Brain pericyte (primary cell): ENCODE data around the gene PTH2.
A peak's percentile ranks its signal among the peaks of the same experiment; 100 is the strongest.
"Not testable (repeated sequence)": the region's sequence is repeated elsewhere in the genome, so short reads cannot be mapped to it uniquely, and the experiment has no call there.

Experiments
- DNase-seq: peaks from one replicate; pipeline ENCODE4 v3.0.0-alpha.2; 2012; ENCODE audit warnings: low read depth, low spot score

Gene PTH2

DNA sequence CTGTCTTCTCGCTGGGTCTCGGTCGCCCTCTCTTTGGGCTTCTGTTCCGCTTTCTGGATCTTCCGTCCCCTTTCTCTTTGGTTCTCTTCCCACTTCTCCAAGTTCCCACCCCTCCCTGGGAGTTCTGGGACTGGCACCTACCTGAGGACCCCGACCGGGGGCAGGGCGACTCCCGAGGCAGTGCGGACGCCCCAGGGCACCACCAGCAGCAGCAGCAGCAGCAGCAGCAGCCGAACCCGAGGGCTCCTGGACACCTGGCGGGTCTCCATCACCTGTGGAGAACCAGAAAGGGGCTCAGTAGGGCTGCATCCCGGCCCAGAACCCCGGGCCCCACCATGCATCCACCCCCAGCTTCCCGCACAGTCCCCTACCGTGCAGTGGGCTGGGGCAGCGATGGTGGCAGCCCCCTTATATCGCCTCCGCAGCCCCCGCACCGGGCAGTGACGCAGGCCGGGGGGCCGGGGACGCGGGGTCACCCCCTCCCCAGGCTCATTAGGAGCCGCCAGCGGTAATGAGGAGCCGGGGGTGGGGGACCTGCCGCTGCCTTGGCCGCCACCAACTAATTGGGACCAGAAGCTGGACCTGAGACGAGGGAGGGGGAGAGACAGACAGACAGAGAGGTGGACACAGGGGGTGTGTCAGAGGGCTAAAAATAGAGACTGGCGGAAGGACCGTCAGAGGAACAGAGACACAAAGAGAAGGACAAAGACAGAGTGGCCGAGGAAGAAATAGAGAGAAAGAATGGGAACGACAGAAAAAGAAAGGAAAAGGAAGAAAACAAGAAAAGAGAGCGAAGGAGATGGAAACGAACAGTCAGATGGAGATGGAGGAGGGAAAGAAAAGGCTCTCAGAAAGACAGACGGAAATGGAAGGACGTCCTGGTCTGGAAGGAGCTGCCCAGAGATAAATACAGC lies at the start of gene PTH2:
Gene PTH2, minus strand, starts transcription at position 371 of the 914 bp plus-strand sequence. Its CDS starts 102 bp downstream, at position 269.
- DNase-seq = no peak

DNA sequence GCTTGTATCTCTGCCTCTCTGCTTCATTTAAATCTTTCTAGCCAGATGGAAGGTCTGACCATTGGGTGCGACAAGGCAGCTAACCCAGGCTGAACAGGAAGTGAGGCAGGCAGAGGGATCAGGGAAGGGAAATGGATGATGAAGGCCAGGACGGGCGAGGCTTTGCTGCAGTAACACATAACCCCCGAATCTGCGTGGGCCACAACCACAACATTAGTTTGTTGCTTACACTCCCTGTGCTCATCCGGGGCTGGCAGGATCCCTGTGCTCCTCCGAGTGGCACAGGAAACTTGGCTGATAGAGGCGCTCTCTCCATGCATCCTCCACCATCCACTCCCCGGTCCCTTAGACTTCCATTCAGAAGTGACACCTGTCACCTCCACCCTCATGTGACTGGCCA lies 49.7 kb upstream of the PTH2 start:
- DNase-seq = no peak

- DNase-seq = no peak
Observed at GRCh38 chr19:49470615-49470978, 47.4 kb upstream of the PTH2 start.

- no peak for DNase-seq
Observed at GRCh38 chr19:49469828-49470614, 46.8 kb upstream of the PTH2 start.

DNA sequence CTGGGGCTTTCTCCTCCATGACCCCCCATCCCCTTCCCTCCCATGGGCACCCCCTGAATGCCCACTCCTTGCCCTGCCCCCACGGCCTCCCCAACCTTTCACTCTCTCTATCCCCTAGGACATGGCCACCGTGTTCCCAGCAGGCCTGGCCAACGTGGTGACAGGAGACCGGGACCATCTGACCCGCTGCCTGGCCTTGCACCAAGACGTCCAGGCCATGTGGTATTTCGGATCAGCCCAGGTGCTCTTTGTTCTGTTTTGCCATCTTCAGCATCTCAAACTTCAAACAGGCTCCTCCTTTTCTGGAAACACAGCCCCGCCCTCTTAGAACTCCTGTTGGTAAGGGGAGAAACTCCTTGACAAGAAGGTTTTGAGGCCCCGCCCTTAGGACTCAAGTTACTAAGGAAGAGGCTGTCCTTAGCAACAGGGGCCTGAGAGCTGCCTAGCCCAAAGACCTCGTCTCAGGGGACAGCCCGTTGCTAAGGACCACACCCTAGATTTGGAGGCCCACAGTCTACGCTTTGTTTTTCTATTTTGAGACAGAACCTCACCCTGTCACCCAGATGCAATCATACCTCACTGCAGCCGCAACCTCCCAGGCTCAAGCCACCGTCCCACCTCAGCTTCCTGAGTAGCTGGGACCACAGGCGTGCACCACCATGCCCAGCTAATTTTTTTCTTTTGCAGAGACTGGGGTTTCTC lies 45.7 kb upstream of the PTH2 start:
- DNase-seq = no peak

- DNase-seq = no peak
Observed at GRCh38 chr19:49468199-49468598, 45.0 kb upstream of the PTH2 start.

DNA sequence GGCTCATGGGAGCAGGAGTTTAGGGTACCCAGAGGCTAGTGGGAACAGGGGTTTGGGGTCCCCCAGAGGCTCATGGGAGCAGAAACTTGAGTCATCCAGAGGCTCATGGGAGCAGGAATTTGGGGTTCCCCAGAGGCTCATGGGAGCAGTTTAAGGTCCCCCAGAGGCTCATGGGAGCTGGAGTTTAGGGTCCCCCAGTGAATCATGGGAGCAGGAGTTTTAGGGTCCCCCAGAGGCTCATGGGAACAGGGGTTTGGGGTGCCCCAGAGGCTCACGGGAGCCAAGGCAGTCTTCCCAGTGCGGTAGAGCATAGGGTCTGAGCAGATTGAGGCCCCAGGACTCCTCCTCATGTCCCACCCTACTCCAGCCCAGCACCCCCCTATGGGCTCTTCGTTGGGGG lies 42.1 kb upstream of the PTH2 start:
- DNase-seq = no peak

GRCh38 chr19:49463960-49464740 lies 40.9 kb upstream of the PTH2 start:
- DNase-seq = no peak

- no peak for DNase-seq
Observed at GRCh38 chr19:49462492-49462891, 39.3 kb upstream of the PTH2 start.

DNA sequence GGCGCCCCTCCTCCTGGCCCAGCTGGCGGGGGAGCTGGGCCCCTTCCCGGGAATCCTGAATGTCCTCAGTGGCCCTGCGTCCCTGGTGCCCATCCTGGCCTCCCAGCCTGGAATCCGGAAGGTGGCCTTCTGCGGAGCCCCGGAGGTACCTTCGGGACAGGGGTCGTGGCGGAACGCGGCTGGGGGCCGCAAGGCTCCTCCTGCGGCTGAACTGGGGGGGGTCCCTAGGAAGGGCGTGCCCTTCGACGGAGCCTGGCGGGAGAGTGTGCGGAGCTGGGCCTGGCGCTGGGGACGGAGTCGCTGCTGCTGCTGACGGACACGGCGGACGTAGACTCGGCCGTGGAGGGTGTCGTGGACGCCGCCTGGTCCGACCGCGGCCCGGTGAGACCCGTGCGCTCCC lies 38.4 kb upstream of the PTH2 start:
- no peak for DNase-seq

DNA sequence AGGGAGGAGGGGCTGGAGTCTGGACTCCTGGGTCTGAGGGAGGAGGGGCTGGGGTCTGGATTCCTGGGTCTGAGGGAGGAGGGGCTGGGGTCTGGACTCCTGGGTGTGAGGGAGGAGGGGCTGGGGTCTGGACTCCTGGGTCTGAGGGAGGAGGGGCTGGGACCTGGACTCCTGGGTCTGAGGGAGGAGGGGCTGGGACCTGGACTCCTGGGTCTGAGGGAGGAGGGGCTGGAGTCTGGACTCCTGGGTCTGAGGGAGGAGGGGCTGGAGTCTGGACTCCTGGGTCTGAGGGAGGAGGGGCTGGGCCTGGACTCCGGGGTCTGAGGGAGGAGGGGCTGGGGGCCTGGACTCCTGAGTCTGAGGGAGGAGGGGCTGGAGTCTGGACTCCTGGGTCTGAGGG lies 37.9 kb upstream of the PTH2 start:
- DNase-seq = not testable (repeated sequence)

DNA sequence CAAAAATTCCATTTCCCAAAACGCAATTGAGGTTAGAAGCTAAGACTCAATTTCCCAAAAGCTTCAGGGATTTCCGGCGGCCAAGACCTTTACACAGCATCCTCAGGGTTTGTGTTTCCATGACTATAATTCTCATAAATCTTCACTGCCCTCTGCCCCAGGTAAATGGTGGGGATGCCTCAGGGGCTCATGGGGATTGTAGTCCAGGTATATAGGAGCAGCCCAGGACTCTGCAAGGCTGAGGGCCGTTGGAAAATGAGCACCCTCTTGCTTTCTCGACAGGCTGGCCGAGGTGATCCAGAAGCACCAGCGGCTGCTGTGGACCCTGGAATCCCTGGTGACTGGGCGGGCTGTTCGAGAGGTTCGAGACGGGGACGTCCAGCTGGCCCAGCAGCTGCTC lies 36.1 kb upstream of the PTH2 start:
- DNase-seq = no peak

DNA sequence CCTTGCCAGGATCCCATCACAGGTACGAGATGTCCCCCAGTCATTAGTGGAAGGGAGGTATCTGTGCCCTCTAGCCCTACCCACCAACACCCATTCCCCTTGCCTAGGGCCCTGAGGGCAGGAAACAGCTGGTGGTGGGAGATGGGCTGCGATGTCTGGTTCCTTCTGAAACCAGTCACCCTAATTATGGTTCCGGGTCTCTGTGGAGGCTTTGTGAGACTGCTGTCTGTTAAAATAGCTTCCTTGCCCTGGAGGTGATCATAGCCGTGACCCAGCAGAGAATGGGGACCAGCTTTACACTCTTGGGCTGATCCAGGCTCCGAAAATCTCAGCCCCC lies 35.3 kb upstream of the PTH2 start:
- no peak for DNase-seq

GRCh38 chr19:49456326-49456725 lies 33.1 kb upstream of the PTH2 start:
- DNase-seq = no peak

GRCh38 chr19:49455773-49456172 lies 32.5 kb upstream of the PTH2 start:
- no peak for DNase-seq

DNA sequence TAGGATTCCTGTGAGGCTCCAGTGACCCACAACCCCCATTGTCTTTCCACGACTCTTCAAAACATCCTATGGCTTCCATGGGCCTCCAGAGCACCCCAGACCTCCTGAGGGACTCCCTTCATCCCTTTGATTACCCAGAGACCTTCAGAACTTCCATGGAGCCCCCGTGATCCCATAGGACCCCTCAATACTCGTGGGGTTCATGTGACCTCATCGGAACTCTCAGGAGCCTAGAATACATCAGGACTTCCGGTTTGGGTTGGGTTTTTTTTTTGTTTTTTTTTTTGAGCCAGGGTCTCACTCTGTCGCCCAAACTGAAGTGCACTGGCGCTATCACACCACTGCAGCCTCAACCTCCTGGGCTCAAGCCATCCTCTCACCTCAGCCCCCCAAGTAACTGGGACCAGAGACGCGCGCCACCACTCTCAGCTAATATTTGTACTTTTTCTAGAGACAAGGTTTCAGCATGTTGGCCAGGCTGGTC lies 30.6 kb upstream of the PTH2 start:
- no peak for DNase-seq

DNA sequence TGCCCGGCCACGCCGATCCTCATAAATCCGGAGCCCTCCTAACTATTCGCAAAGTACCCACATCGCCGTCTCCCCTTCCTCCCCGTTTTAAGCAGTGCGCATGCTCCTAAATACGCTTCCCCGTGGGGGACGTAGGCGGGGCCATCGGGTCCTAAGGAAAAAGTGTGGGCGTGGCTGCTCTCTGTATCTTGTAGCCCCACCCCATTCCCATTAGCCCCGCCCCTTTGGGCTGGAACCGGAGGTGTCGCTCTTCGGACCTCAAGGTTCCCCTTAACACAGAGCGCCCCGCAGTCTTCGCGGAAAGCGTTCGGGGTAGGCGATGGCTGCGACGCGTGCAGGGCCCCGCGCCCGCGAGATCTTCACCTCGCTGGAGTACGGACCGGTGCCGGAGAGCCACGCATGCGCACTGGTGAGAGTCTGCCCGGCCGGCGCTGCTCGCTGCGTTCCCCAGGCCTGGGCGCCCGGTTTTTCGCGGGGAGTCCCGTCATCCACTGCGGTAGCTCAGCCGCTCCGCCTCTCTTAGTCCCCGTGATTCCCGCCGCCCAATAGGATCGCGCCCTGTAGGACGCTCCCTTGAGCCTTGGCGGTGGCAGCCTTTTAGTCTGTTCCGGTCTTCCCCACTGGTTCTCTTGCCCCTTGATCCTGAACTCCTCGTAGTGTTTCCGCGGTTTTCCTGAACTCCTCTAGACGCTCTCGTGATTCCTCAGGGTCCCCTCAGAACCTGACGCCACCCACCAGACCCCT lies 29.9 kb upstream of the PTH2 start, which contains the start of gene ALDH16A1:
Gene ALDH16A1, plus strand, starts transcription at position 213 of the 744 bp plus-strand sequence. Its CDS starts 107 bp downstream, at position 320.
- peak; percentile 92 for DNase-seq

- DNase-seq = peak; percentile 93
Observed at GRCh38 chr19:49451430-49452181, 28.4 kb upstream of the PTH2 start, which contains the start of gene PIH1D1. TSS of gene PIH1D1 (minus strand) at chr19:49451814. CDS start at chr19:49451574, 240 bp downstream.

DNA sequence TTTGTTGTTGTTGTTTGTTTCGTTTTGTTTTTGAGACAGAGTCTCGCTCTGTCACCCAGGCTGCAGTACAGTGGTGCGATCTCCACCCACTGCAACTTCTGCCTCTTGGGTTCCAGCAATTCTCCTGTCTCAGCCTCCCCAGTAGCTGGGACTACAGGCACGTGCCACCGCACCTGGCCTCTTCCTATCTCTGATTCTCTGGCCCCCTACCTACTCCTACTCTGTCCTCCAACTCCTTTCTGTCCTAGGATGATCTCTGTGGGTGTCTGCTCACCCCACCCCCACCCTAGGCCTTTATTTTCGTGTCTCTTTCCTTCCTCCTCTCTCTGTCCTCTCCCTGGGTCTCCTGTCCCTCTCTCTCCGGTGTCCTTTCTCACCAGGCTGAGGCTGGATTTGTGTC lies 27.2 kb upstream of the PTH2 start:
- no peak for DNase-seq

DNA sequence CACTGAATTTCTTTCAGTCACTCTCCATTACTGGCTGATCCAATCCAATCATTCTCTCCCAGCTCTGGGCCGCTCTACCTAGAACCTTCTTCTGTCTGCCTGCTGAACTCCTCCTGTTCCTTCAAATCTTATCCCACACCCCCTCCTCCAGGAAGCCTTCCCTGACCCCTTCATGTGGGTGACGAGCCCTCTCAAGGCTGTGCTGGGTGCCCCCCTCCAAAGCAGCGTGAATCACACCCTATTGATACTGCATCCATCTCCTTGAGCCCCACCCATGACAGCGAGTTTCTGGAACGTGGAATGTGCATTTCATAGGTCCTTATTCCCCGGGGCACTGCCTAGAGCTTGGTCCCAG lies 25.2 kb upstream of the PTH2 start:
- no peak for DNase-seq
